NCI-H2107 (cell line): ENCODE measurements around the gene RNF225.
A peak's percentile ranks its signal among the peaks of the same experiment; 100 is the strongest.
"Not testable (repeated sequence)": the region's sequence is repeated elsewhere in the genome, so short reads cannot be mapped to it uniquely, and the experiment has no call there.

ENCODE experiments used
- DNase-seq: peaks from one replicate; lab custom pipeline; 2025; lab: John Stamatoyannopoulos, UW

Gene RNF225

GRCh38 chr19:58362272-58362994 is 33.0 kb upstream of the RNF225 start, which contains the start of gene ZNF497:
Gene ZNF497, minus strand, starts transcription at chr19:58362751. Its CDS starts 5,116 bp downstream, at chr19:58357635.
- peak; percentile 93 for DNase-seq

- no peak for DNase-seq
These were observed 31.3 kb upstream of the RNF225 start for GRCh38 chr19:58364146-58364545.

GRCh38 chr19:58366585-58367430 is 28.6 kb upstream of the RNF225 start:
- no peak for DNase-seq

GRCh38 chr19:58367698-58368454 is 27.6 kb upstream of the RNF225 start:
- no peak for DNase-seq

- no peak for DNase-seq
These were observed 26.7 kb upstream of the RNF225 start for GRCh38 chr19:58368561-58369360.

GRCh38 chr19:58372311-58373133 is 22.9 kb upstream of the RNF225 start:
- DNase-seq = no peak

- no peak for DNase-seq
These were observed 21.3 kb upstream of the RNF225 start for GRCh38 chr19:58374200-58374599.

GRCh38 chr19:58376724-58377123 is 18.7 kb upstream of the RNF225 start:
- DNase-seq = not testable (repeated sequence)

GRCh38 chr19:58379246-58379645 is 16.2 kb upstream of the RNF225 start:
- no peak for DNase-seq

GRCh38 chr19:58380037-58380661 is 15.3 kb upstream of the RNF225 start:
- no peak for DNase-seq

GRCh38 chr19:58380662-58381459 is 14.6 kb upstream of the RNF225 start, which contains the start of gene ZNF837:
Gene ZNF837, minus strand, starts transcription at chr19:58381030. Its CDS starts 11,698 bp downstream, at chr19:58369332.
- DNase-seq = peak; percentile 99

GRCh38 chr19:58381460-58382212 is 13.8 kb upstream of the RNF225 start:
- DNase-seq = no peak

GRCh38 chr19:58382997-58383603 is 12.4 kb upstream of the RNF225 start:
- DNase-seq = no peak

- DNase-seq = no peak
These were observed 10.1 kb upstream of the RNF225 start for GRCh38 chr19:58385313-58385890.

GRCh38 chr19:58385891-58386575 is 9.4 kb upstream of the RNF225 start:
- no peak for DNase-seq

- DNase-seq = peak; percentile 95
These were observed 8.7 kb upstream of the RNF225 start, which contains the start of gene RPS5 for GRCh38 chr19:58386576-58387337. Gene RPS5, plus strand, starts transcription at chr19:58387269. Its CDS starts 869 bp downstream, at chr19:58388138.
